Activated T-cell treated with anti-CD3 and anti-CD28 coated beads, Interleukin-2, amount 50 U/mL, for 48 hours (primary cell): Measurements from ENCODE around the gene MMP12.

Experiments
- DNase-seq, 2 experiments: peaks; one replicate each; pipeline ENCODE4 v3.0.0-alpha.2; 2020

MMP12 gene

GRCh38 chr11:102849311-102849710 lies 25.5 kb downstream of the MMP12 start:
- DNase-seq, result no peak

GRCh38 chr11:102846292-102846691 lies 28.5 kb downstream of the MMP12 start:
- no peak for DNase-seq

- DNase-seq, result no peak
Observed at GRCh38 chr11:102843489-102843888, 31.3 kb downstream of the MMP12 start, which contains the start of gene MMP3. Gene MMP3 (minus strand): TSS chr11:102843609. CDS start chr11:102843546, 63 bp downstream.

GRCh38 chr11:102842930-102843329 lies 31.9 kb downstream of the MMP12 start:
- no peak for DNase-seq

GRCh38 chr11:102840018-102840417 lies 34.8 kb downstream of the MMP12 start:
- DNase-seq, result no peak

DNA sequence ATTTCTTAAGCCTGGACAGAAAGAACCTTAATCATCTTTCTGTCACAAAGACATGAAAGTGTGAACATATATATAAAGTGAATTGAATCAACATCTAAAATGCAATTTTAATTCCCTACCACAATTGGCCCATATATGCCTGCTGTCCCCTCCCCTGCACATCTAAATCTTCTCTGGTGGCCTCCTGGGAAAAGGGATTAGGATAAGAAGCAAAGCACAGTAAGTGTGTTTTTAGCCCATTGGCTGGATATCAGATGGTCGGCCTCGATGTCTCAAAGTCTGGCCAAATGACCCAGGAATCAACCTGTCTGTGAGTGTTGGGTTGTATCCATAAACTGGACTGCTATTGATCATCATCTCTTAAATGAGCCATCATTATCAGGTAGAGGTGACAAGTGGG lies 37.1 kb downstream of the MMP12 start:
- DNase-seq, result no peak

DNA sequence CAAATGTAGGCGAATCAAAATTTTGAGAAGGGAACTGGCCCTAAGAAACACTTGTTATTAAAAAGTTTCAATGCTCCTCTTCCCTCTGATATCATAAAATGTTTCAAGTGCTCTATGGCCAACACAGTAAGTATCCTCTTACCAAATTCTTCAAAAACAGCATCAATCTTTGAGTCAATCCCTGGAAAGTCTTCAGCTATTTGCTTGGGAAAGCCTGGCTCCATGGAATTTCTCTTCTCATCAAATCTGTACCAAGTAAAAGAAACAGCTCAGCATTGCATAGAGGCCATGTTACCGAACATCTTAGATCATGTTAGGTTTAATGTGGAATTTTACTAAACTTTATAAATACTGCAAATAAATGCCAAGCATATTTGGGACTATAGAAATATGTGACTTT lies 37.6 kb downstream of the MMP12 start:
- no peak for DNase-seq

DNA sequence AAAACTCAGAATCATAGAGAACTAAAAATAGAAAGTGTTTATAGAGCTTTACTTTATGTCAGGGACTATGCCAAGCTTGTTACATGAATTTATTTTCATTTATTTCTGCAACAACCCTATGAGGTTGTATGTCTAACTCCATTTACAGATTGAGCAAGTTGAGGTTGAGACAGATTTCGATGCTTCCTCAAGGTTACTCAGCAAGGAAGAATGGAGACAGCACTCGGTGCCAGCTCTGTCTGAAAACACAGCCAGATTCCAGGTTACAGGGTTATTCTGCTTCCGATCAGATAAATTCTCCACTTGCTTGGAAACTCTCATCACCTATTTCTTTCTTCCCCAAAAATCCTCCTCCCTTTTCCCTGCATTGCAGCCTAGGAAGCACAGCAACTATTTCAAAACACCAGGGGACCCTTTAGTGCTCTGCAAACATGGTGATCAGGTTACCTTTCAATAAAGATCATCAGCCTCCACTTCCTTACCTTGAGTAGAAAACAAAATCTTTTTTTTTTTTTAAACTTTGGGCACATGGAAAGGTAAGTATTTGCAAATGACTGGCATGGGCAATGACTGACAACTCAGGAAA lies 38.4 kb downstream of the MMP12 start:
- no peak for DNase-seq

DNA sequence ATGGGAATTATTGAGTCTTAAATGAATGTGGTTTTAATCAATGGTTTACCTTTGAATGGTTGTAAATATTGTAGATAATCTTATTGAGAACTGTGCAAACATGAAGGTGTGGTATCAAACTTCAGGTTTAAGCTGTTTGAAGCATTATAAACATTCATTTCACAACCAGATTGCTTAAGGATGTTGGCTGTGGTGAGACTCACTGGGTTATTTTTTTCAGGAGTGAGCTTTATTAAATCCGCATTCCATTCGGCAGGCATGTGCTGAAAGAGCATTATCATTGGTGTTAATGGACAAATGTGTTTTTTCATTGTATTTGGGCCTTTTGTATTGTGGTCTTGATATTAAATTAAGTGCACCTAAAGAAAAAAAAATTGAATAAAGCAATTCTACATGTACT lies 41.1 kb downstream of the MMP12 start:
- no peak for DNase-seq

DNA sequence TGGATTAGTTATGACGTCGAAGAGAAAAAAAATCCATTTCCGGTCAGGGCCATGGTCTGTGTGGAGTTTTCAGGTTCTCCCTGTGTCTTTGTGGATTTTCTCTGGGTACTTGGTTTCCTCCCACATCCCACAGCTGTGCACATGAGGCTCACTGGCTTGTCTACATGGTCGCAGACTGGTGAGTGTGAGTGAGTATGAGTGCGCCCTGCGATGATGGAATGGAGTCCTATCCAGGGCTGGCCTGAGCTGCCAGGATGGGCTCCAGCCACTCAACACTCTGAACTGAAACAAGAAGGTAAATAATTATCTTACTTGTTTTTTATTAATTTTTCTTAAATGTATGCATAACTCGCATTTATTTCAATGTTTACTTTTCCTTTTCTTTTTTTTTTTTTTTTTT lies 42.2 kb downstream of the MMP12 start:
- no peak for DNase-seq

DNA sequence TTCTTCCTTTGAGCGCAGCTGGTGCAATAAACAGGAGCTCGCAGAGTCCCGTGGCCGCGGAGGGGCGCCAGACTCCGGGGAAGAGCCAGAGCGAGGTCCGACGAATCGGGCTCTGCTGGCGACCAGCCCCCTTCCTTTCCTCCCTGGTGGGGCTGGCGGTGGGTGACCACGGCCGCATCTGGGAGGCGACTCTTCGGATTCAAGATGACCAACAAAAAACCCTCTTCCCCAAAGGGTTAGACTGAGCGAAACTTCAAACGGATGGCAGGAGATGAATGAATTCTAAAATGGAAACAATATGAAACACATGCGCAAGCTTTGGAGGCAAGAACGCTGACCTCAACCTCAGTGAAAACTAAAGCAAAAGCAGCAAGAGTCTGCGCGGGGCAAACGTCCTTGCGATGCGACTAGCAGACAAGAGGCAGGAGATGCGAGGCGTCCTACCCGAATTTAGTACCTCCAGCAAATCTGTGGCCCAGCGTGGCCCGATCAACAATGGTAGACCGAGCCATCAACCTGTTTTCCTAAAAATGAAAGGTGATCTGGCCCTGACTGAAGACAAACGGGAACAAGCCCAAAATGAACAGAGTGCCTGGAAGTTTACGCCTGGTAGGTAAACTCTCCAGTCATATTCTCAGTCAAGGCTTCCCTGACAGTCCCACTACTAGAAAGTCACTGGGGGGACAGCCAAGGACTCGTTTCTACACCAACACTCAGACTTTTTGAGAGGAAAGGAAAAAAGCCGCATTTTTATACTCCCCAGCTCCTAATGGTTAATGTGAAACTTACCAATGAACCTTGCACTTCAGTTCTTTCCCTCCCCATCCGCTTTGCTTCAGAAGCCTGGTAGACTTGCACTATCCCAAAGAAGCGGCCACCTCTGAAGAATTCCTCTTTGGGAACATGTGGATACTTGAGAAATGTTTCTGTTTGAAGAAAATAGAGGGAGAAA lies 43.0 kb downstream of the MMP12 start:
- peak in 1 of 2 experiments; percentile 25 for DNase-seq

DNA sequence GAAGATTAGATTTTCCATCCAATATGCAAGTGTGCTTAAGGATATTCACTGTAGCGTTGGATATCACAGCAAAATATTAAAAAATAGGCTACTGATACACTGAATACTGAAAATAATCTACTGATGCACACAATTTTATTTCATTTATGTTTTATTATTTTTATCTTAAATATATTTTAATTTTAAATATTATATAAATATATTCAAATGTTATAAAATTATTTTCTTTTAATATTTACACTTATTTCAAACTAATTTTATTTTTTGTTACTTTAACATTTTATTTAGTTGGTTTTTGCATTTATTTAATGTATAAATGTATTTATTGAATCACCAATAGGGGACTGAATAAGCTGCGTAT lies 43.7 kb downstream of the MMP12 start:
- DNase-seq, result no peak

DNA sequence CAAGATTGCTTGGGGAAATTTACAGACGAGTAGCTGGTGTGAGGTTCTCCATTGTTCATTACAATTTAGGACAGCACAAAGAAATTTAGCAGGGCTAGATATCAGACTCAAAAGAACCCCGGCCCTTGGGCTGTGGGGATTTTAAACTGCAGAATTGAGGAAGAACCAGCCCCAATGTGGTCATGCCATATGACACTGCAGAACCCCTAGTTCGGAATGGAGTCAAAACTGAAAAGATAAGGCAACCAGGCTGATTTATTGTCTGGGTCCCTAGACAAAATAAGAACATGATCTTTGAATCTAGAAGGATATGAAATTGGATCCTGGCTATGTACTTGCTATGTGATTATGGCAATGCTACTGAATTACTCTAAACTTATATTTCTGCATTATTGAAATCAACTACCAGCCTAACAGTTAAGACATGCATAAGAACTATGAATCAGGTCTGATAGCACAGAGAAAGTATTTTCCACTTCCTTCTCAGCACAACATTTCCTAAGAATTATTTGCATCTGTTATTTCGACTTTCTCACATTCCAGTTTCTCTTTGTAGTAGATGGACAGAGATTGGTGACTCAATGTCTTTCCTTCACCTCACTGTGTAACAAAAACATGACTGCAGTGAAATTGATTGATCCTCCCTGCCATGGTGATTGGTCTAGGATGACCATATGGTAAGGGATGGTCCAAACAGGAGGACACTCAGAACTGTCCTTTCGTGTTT lies 44.6 kb downstream of the MMP12 start:
- no peak for DNase-seq

DNA sequence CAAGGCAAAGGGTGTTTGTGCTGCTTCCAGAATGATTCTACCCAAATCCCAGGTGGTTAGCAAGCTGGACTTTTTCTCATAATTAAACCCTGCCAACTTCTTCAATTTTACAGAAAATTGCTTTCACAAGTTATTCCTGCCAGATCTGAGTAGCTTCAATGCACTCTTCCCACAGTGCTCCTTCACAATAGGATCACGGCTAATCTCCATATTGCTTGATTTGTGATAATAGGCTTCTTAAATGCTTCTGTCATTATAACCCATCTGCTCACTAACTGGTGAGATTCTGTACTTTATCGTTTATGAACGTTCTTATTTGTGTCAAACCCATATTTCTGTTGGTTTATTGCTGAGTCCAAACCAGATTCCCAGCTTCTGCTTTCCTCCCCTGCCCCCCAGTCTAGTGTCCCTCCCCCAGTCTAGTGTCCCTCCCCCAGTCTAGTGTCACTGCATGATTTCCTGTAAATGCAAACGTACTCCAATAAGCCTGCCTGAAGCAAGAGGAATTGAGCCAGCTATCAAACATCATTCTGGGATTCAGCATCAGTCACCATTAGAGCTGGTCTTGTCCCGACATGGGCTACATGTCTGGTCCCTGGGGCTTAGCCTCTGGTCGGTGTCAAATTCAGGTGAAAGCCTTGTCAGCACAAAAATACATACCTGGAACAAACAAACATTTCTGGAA lies 45.3 kb downstream of the MMP12 start:
- no peak for DNase-seq

DNA sequence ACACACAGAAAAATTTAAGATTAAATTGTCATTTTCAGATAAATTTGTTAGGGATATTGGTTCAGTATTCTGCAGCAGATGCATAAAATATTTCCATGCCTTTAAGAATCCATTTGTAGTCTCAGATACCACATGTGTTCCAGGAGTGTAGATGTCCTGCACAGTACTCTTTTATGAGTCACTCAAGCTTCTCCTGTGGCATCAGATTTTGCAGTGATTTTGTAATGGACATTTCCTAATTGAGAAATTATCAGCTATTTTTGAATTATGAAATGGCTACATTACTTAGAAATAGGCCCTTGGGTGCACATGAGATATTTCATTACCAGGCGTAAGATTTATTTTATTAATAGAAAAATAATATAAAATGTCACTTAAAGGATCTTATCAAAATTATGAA lies 50.2 kb downstream of the MMP12 start:
- no peak for DNase-seq

GRCh38 chr11:102819491-102819890 lies 55.3 kb downstream of the MMP12 start:
- DNase-seq, result no peak

- no peak for DNase-seq
Observed at GRCh38 chr11:102813484-102813883, 61.3 kb downstream of the MMP12 start.
